K562 (cell line): ENCODE results near the gene MAP3K13.

Source experiments
- CBFA2T3 ChIP-seq: fragments of 450-650 bp; IDR thresholded peaks from 2 replicates; pipeline ENCODE4 v1.6.1; 2017
- CBX8 ChIP-seq: fragments of 200-600 bp; sonication (generic); IDR thresholded peaks from 2 replicates; pipeline ENCODE4 v1.6.1; 2012; ENCODE audit warnings: borderline replicate concordance, mixed run types, low read depth, mild to moderate bottlenecking, moderate library complexity, mixed read lengths, low read length, control low read depth, inconsistent platforms; ENCODE audit not compliant: poor library complexity, severe bottlenecking; ENCODE audit errors: extremely low read depth
- CREB3L1 ChIP-seq: fragments of 450-650 bp; IDR thresholded peaks from 2 replicates; pipeline ENCODE4 v1.6.1; 2014; ENCODE audit warnings: low read depth, mild to moderate bottlenecking, moderate library complexity, borderline replicate concordance
- CTCF ChIP-seq, 3 experiments: IDR thresholded peaks in 2 of 3; conservative IDR thresholded peaks in 1 of 3; 2 replicates each; pipeline ENCODE4 v1.5.1; 2011 to 2012; ENCODE audit warnings: low read length in 3 of 3, mild to moderate bottlenecking in 3 of 3, control low read depth in 2 of 3, improper control_type of control experiment in 1 of 3, inconsistent platforms in 1 of 3, low read depth in 1 of 3, mixed read lengths in 1 of 3, moderate library complexity in 1 of 3; ENCODE audit not compliant: insufficient read depth in 2 of 3
- NEUROD1 ChIP-seq: fragments of 150-350 bp; IDR thresholded peaks from 2 replicates; pipeline ENCODE4 v1.6.1; 2014; ENCODE audit warnings: borderline replicate concordance, low read length, low read depth; ENCODE audit not compliant: partially characterized antibody
- PHF8 ChIP-seq: fragments of 200-600 bp; sonication (generic); IDR thresholded peaks from 2 replicates; pipeline ENCODE4 v1.6.1; 2012; ENCODE audit warnings: mixed run types, mild to moderate bottlenecking, inconsistent platforms, low read length, moderate library complexity, borderline replicate concordance
- TCF7 ChIP-seq: sonication (generic); IDR thresholded peaks from 2 replicates; pipeline ENCODE4 v1.6.1; 2016; ENCODE audit warnings: antibody characterized with exemption, borderline replicate concordance
- ZBTB49 ChIP-seq: sonication (generic); formaldehyde crosslinking; IDR thresholded peaks from 2 replicates; pipeline ENCODE4 v1.8.0; 2022; ENCODE audit warnings: missing genetic modification reagents, mild to moderate bottlenecking, borderline replicate concordance
- ZBTB7A ChIP-seq: IDR thresholded peaks from 2 replicates; pipeline ENCODE4 v1.6.1; 2011; ENCODE audit warnings: low read depth, mild to moderate bottlenecking, low read length, moderate library complexity, borderline replicate concordance; ENCODE audit not compliant: control insufficient read depth
- ZFP36 ChIP-seq: fragments of 150-350 bp; IDR thresholded peaks from 2 replicates; pipeline ENCODE4 v1.6.1; 2018; ENCODE audit warnings: low read length, low read depth; ENCODE audit not compliant: partially characterized antibody
- ZNF232 ChIP-seq: sonication (generic); formaldehyde crosslinking; IDR thresholded peaks from 2 replicates; pipeline ENCODE4 v1.8.0; 2022; ENCODE audit warnings: mild to moderate bottlenecking, missing genetic modification reagents

- TF ChIP-seq CBFA2T3: no peak
- TF ChIP-seq TCF7: no peak
- TF ChIP-seq ZFP36: no peak
- TF ChIP-seq PHF8: no peak
- TF ChIP-seq CREB3L1: no peak
- no peak for TF ChIP-seq ZBTB7A
- no peak for TF ChIP-seq NEUROD1
- TF ChIP-seq CTCF (IDR thresholded peaks at IDR 0.05 in 2 of 3, conservative IDR thresholded peaks at IDR 0.05 in 1 of 3; ENCODE audit: insufficient read depth in 2 of 3, low read depth in 1 of 3, low read length in 3 of 3): no peak
- no peak for TF ChIP-seq CBX8
- no peak for TF ChIP-seq ZNF232 (CRISPR knock-in tag)
- TF ChIP-seq ZBTB49 (CRISPR knock-in tag): no peak
These were observed 53.6 kb downstream of the MAP3K13 start for GRCh38 chr3:185416513-185416912.
